ENCODE data around the gene MARCHF6. TPM values are rescaled to one million over a fixed set of nuclear protein-coding genes. Genes with fewer than 3 reads are reported as not detected.
A peak's percentile ranks its signal among the peaks of the same experiment; 100 is the strongest.

The MARCHF6 gene
- total and polyA plus RNA-seq, 2 of the 8 experiments (the other 6 are each of a cell fraction or from before 2014, with no cell fraction given) = 93.1 to 118 TPM

- TF ChIP-seq SUZ12 (IDR thresholded peaks at IDR 0.05; ENCODE audit: low read length) (peak; percentile 80; the same call in 1 of the 2 replicates), HDAC2 (IDR thresholded peaks at IDR 0.05; ENCODE audit: borderline replicate concordance in 1 of 2, low read depth in 2 of 2, low read length in 2 of 2) (peak in 1 of 2 experiments; percentile 63; a peak in 1 of 4 replicates), RBBP5 (IDR thresholded peaks at IDR 0.05; ENCODE audit: borderline replicate concordance, low read depth, low read length) (peak; percentile 17; the same call in 1 of the 2 replicates), NRF1 (IDR thresholded peaks at IDR 0.05; ENCODE audit: low read depth, low read length) (no peak), PHF8 (conservative IDR thresholded peaks at IDR 0.05; ENCODE audit: low read depth, low read length) (0 out of 2 replicates have a peak, but pooled peaks have one; percentile 15), RAD21 (IDR thresholded peaks at IDR 0.05 in 1 of 2, conservative IDR thresholded peaks at IDR 0.05 in 1 of 2; ENCODE audit: low read depth in 2 of 2, low read length in 2 of 2) (peak in 1 of 2 experiments; percentile 15; a peak in 1 of 4 replicates), RNF2 (IDR thresholded peaks at IDR 0.05; ENCODE audit: borderline replicate concordance, low read depth, low read length, missing control alignments, poor library complexity, severe bottlenecking) (peak; percentile 55), CTCF (IDR thresholded peaks at IDR 0.05; ENCODE audit: control extremely low read depth in 1 of 3, insufficient read depth in 1 of 3, low read depth in 1 of 3, low read length in 3 of 3) (peak in 2 of 3 experiments; percentile 7 to 25; a peak in 2 of 4 replicates), TBP (IDR thresholded peaks at IDR 0.05; ENCODE audit: low read depth, low read length) (peak; percentile 59; the same call in 1 of the 2 replicates)
- TF ChIP-seq, protein P1, sequence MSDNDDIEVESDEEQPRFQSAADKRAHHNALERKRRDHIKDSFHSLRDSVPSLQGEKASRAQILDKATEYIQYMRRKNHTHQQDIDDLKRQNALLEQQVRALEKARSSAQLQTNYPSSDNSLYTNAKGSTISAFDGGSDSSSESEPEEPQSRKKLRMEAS (IDR thresholded peaks at IDR 0.05) = peak; percentile 59; the same call in 1 of the 2 replicates
Measured at GRCh38 chr5:10333154-10334006, 20.1 kb upstream of the MARCHF6 start (continued).

All from H1 (cell line).